Measurements from ENCODE around the gene FBXO22.
"Not testable (repeated sequence)": the region's sequence is repeated elsewhere in the genome, so short reads cannot be mapped to it uniquely, and the experiment has no call there.

FBXO22 gene

GRCh38 chr15:75920079-75920478 lies 16.4 kb downstream of the FBXO22 start:
- no peak for DNase-seq (ENCODE audit: low read depth)

- DNase-seq (ENCODE audit: low read depth): no peak
Observed at GRCh38 chr15:75921732-75922703, 18.3 kb downstream of the FBXO22 start.

- no peak for DNase-seq (ENCODE audit: low read depth)
Observed at GRCh38 chr15:75923756-75924155, 20.1 kb downstream of the FBXO22 start.

DNA sequence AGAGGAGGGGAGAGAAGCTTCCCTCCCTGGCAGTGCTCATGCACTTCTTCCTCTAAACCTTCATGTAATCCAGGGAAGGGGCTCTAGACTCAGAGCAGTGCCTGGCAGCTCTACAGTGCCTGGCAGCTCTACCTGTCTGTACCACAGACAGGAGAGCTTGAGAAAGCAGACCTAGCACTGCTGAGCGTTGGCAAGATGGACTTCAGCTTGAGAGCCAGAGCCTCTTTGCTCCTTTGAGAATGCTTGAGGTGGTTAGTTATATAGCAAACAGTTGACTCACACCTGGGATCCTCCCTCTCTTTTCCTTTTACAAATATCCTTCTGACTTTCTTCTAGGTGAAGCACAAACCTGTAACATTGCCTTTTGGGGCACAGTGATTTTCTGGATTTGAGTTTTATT lies 20.9 kb downstream of the FBXO22 start:
- no peak for DNase-seq (ENCODE audit: low read depth)

DNA sequence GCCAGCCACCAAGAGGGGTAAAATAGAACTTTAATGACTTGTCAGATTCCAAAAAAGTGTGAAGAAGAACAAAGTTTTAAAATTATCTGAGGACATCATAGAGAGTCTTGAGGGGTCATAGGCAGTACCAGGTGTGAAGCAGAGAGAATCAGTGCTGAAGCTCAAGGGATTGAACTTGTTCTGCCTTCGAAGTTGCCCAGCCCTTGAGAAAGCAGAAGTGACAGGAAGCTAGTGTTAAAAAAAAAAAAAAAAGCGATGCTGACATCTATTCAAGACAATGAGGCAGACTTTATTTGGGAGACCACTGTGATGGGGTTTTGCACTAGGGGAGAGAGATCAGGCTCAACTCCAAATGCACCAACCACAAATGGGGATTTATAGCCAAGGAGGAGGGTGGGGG lies 21.8 kb downstream of the FBXO22 start:
- DNase-seq (ENCODE audit: low read depth): no peak

GRCh38 chr15:75926931-75927330 lies 23.3 kb downstream of the FBXO22 start:
- no peak for DNase-seq (ENCODE audit: low read depth)

GRCh38 chr15:75927601-75928000 lies 23.9 kb downstream of the FBXO22 start:
- DNase-seq (ENCODE audit: low read depth): no peak

DNA sequence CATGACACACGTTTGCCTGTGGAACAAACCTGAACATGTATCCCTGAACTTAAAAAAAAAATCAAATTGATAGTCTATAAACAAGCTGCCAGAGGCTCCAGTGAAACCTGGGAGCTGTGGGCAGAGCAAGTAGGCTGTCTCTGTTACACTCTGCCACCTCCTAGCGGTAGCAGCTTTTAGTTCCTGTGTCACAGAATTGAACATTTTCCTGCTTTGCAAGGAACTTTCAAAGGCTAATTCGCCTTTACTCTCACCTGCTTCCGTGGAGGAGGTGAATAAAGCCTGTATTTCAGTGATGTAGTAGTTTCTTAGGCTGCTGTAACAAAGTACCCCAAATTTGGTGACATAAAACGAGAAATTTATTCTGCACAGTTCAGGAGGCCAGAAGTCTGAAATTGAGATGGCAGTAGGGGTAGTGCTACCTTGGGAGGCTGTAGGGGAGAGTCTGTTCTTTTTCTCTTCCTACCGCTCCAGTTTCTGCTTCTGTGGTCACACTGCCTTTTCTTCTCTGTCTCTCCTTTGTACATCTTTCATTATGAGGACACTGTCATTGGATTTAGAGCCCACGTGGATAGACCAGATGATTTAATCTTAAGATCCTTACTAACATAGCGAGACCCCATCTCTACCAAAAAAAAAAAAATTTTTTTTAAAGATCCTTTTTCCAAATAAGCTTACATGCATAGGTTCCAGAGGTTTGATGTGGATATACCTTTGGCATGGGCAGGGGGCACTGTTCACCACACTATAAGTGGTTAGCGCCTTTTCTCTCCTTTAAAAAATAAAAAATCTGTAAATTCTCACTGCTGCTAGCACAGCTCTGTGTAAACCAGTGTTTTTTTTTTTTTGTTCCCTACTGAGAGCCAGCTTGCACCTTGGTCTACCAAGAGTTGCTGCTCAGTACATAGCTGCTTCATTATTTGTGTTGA lies 25.3 kb downstream of the FBXO22 start:
- DNase-seq (ENCODE audit: low read depth): no peak

DNA sequence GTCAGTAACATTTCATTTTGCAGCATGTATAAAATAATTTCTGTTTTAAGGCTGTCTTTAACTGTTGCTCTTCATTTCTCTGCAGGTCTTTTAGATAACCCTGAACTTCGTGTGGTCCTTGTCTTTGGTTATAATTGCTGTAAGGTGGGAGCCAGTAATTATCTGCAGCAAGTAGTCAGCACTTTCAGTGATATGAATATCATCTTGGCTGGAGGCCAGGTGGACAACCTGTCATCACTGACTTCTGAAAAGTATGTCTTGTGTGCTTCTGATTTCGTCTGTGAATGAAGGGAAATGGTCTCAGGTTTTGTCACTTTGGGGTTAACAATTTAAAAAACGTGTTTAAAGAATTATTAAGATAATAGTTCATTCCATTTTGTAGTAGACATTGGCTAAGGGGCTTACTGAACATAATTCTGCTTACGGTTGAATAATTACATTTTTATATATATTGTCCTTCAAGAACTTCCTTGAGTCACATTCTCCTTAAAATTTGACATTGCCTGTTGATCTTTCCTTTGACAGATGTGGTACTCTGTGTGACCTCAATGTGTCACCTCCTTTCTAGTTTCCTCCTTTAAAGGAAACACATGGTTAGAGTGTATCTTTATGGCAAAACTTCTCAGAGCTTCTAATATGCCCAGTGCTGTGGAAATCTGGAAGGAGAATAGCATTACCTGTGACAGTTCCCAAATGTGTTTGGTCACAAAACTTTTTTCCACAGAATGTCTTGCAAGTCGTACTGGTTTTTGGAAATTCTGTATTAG lies 26.3 kb downstream of the FBXO22 start:
- DNase-seq (ENCODE audit: low read depth): no peak

- DNase-seq (ENCODE audit: low read depth): no peak
Observed at GRCh38 chr15:75930866-75931265, 27.2 kb downstream of the FBXO22 start.

GRCh38 chr15:75942464-75942863 lies 38.8 kb downstream of the FBXO22 start:
- DNase-seq (ENCODE audit: low read depth): no peak

DNA sequence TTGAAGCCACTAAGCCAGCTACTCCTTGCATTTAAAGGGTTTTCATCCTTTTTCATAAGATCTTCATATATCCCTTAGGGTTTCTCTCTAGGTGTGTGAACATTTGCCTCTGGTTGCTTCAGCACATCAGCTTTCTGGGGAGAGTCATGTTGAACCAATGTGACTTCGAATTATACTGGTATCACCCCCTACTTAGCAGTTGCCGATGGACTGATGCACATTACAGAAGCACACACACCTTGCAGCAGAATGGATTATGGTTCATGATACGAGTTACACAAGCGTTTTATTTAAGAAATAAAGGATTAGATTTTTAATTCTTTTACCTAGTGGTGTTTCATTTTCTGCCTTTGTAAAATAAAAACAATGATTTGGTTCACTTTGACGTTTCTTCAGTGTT lies 39.6 kb downstream of the FBXO22 start:
- DNase-seq (ENCODE audit: low read depth): no peak

GRCh38 chr15:75943713-75944215 lies 40.1 kb downstream of the FBXO22 start:
- DNase-seq (ENCODE audit: low read depth): no peak

DNA sequence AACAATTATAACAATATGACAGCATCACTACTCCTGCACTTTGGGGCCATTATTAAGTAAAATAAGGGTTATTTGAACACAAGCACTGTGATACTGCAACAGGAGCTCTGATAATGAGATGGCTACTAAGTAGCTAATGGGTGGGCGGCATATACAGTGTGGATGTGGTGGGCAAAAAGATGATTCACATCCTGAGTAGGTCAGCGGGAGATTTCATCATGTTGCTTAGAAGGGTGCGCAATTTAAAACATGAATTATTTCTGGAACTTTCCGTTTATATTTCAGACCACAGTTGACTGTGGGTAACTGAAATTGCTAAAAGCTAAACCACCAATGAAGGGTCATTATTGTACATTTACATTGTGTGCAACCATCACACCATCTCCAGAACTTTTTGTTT lies 42.3 kb downstream of the FBXO22 start:
- DNase-seq (ENCODE audit: low read depth): no peak

DNA sequence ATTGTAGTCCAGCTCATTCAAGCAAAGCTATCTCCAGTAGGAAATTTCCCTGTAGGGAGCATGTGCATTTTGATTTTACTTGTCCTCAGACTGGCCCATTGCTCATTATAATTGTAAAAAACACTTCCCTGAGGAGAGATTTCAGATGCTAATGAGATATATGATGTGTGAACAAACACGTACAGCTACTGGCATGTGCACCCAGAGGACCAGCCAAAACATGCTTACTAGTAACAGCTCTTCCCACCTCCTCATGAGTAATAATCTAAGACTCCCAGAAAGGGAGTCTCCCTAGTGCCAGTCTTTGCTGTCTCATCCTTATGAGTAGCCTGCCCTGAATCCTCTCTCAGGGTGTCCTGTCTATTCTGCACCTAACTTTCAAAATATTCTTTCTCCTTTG lies 43.4 kb downstream of the FBXO22 start:
- no peak for DNase-seq (ENCODE audit: low read depth)

GRCh38 chr15:75948761-75949296 lies 45.2 kb downstream of the FBXO22 start:
- DNase-seq (ENCODE audit: low read depth): no peak

- DNase-seq (ENCODE audit: low read depth): no peak
Observed at GRCh38 chr15:75952525-75952924, 48.8 kb downstream of the FBXO22 start.

GRCh38 chr15:75955720-75956119 lies 52.0 kb downstream of the FBXO22 start:
- no peak for DNase-seq (ENCODE audit: low read depth)

GRCh38 chr15:75961331-75961730 lies 57.7 kb downstream of the FBXO22 start:
- no peak for DNase-seq (ENCODE audit: low read depth)

DNA sequence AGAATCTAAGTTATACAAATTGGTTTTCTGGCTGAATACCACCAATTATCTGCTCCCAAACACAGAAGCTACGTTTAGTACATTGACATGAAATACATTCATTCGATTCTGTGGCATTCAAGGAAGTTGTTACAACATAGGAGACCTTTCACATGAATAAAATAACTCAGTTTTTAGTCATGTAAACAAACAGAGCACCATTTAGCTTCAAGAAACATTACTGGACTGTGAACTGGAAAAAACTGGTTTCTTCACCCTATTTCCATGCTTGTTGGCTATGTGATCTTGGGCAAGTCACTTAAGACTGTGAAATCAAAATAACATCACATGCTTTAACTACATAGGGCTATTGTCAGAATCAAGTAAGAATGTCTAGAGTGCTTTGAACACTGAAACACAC lies 62.4 kb downstream of the FBXO22 start:
- DNase-seq (ENCODE audit: low read depth): no peak

DNA sequence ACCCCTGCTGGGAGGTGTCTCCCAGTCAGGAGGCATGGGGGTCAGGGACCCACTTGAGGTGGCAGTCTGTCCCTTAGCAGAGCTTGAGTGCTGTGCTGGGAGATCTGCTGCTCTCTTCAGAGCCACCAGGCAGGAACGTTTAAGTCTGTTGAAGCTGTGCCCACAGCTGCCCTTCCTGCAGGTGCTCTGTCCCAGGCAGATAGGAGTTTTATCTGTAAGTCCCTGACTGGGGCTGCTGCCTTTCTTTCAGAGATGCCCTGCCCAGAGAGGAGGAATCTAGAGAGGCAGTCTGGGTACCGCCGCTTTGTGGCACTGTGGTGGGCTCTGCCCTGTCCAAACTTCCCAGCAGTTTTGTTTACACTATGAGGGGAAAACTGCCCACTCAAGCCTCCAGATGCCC lies 73.1 kb downstream of the FBXO22 start:
- DNase-seq (ENCODE audit: low read depth): not testable (repeated sequence)

All from stimulated activated CD8-positive, alpha-beta memory T cell treated with anti-CD3 and anti-CD28 coated beads, Interleukin-15, amount 100 ng/mL, for 24 hours (primary cell).